Measurements from ENCODE around the gene PACS2. TPM values are rescaled to one million over a fixed set of nuclear protein-coding genes. Genes with fewer than 3 reads are reported as not detected.

PACS2 gene
- total and polyA plus RNA-seq, 2 of the 8 experiments (the other 6 are each of a cell fraction or from before 2014, with no cell fraction given): 38.0 to 62.8 TPM

GRCh38 chr14:105379946-105380345, 65.4 kb downstream of the PACS2 start (continued):
- TF ChIP-seq E2F6 (IDR thresholded peaks at IDR 0.05): no peak
- no peak for TF ChIP-seq TCF12 (IDR thresholded peaks at IDR 0.05; ENCODE audit: low read depth, low read length)

Data from H1 (cell line).